Choroid plexus epithelial cell (primary cell): Measurements from ENCODE around the gene GUCD1.
A peak's percentile ranks its signal among the peaks of the same experiment; 100 is the strongest.

Experiments used
- DNase-seq: peaks from one replicate; pipeline ENCODE4 v3.0.0-alpha.2; 2010; ENCODE audit warnings: low read depth
- H3K4me3 ChIP-seq: 2 replicates; pipeline ENCODE4 v1.5.1; 2011; ENCODE audit warnings: low read depth, mild to moderate bottlenecking, control low read depth, low read length, moderate library complexity
- CTCF ChIP-seq: conservative IDR thresholded peaks from 2 replicates; pipeline ENCODE4 v1.5.1; 2011; ENCODE audit warnings: low read depth, mild to moderate bottlenecking, control low read depth, inconsistent platforms, low read length, moderate library complexity

Gene GUCD1

GRCh38 chr22:24510637-24511625 is 44.0 kb downstream of the GUCD1 start:
- H3K4me3 ChIP-seq, result no peak overlapping the region
- DNase-seq, result peak; percentile 82
- no peak for TF ChIP-seq CTCF

- DNase-seq, result no peak
- no peak overlapping the region for H3K4me3 ChIP-seq
- TF ChIP-seq CTCF, result no peak
Observed at GRCh38 chr22:24507716-24508115, 47.2 kb downstream of the GUCD1 start.

- TF ChIP-seq CTCF, result no peak
- no peak overlapping the region for H3K4me3 ChIP-seq
- peak; percentile 36 for DNase-seq
Observed at GRCh38 chr22:24506802-24507438, 48.0 kb downstream of the GUCD1 start.

- peak; percentile 15 for DNase-seq
- H3K4me3 ChIP-seq, result no peak overlapping the region
- no peak for TF ChIP-seq CTCF
Observed at GRCh38 chr22:24504956-24505736, 49.8 kb downstream of the GUCD1 start.

- no peak for DNase-seq
- no peak overlapping the region for H3K4me3 ChIP-seq
- no peak for TF ChIP-seq CTCF
Observed at GRCh38 chr22:24504540-24504939, 50.4 kb downstream of the GUCD1 start.

GRCh38 chr22:24503843-24504338 is 51.0 kb downstream of the GUCD1 start:
- TF ChIP-seq CTCF, result no peak
- H3K4me3 ChIP-seq, result no peak overlapping the region
- DNase-seq, result no peak
